GM21737 (cell line): ENCODE data around the gene ZBTB42.

Experiments
- ATAC-seq: cut with Tn5 transposase; IDR thresholded peaks from one replicate; pipeline ENCODE4 v1.9.1; 2021; ENCODE audit warnings: mild to moderate bottlenecking, moderate library complexity; ENCODE audit not compliant: unreplicated experiment

Gene ZBTB42

DNA sequence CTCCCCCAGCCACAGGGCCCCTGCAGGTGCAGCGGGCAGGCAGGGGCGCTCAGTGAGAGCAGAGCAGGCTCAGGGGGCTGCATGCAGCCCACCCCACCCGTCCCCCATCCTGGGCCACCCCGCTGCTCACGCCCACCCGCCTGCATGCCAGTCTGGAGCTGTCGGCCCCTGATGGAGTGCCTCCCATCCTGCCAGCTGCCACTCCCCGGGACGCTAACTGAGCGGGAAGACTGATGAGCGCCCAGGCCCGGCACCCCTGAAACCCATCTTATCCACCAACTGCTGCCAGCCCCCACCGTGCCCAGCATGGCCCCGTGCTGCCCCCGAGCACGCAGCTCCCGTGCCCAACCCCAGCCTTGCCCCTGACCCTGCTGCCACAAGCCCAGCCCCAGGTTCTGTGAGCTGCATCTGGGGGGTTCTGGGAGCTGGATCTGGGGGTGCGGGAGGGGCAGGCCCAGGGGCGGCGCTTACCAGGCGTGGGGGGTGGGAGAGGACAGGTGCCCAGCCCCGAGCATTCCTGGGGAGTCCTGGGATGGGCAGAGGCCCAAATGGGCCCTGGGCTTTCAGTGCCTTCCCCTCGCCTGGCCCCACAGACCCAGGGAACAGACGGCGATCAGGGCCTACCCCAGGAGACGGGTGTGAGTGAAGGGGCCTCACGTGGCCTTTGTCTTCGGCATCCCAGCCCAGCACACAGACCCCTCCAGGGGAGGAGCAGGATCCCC, 18.7 kb upstream of the ZBTB42 start:
- no peak for ATAC-seq

DNA sequence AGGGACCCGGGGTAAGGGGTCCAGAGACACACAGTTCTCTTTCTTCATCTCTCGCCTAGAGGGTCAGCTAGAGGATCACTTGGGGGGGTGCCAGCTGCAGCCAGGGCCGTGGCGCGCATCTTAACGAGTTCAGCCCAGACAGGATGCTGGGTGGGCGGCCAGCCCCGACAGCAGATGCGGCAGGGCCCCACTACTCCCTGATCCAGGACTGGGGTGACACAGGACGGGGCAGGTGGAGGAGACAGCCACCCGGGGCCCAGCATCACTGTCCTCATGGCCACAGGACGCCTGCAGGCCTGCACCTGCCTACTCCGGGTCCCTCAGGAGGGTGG, 18.1 kb upstream of the ZBTB42 start:
- no peak for ATAC-seq

DNA sequence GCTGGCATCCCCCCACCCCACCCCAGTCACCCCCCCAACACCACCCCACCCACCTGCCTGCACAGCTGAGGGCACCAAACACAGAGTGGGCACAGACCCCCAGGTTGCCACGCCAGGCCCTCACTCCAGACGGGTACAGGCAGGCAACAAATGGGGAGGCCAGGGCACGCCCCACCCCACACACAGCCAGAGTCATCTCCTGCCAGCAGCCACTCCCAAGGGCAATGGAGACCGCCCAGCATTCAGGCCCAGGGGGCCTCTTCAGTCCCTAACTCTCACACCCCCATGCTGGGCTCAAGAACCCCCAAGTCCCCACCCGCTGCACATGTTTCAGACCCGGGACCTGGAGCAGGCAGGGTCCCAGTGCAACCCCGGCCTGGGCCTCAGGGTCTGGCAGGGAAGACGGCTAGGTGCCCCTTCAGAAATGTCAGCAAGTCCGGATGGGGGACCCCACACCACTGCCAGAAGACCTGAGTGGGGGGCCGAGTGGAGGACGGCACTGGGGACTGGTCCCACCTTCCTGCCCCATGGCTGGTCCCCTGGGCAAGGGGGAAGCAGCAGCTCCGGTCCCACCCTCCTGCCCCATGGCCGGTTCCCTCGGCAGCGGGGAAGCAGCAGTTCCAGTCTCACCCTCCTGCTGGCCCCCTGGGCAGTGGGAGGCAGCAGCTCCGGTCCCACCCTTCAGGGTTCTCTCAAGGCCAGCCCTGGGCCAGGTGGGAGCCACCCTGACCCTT, 17.2 kb upstream of the ZBTB42 start:
- ATAC-seq, result no peak

DNA sequence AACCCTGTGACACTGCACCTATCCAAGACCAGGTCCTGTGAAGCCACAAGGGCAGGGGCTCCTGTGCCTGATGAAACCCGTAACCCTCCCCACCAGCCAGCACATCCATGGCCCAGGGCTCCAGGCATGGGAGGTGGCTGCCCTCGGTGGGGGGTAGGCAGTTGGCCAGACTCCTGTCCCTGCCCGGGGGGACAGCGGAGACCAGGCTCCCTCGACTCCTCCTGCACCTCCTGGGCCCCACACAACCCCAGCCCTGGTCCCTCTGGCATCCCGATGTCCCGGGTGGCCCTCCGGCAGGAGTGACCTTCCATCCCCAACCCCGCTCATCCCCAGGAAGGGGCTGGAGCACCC, 16.7 kb upstream of the ZBTB42 start:
- no peak for ATAC-seq

DNA sequence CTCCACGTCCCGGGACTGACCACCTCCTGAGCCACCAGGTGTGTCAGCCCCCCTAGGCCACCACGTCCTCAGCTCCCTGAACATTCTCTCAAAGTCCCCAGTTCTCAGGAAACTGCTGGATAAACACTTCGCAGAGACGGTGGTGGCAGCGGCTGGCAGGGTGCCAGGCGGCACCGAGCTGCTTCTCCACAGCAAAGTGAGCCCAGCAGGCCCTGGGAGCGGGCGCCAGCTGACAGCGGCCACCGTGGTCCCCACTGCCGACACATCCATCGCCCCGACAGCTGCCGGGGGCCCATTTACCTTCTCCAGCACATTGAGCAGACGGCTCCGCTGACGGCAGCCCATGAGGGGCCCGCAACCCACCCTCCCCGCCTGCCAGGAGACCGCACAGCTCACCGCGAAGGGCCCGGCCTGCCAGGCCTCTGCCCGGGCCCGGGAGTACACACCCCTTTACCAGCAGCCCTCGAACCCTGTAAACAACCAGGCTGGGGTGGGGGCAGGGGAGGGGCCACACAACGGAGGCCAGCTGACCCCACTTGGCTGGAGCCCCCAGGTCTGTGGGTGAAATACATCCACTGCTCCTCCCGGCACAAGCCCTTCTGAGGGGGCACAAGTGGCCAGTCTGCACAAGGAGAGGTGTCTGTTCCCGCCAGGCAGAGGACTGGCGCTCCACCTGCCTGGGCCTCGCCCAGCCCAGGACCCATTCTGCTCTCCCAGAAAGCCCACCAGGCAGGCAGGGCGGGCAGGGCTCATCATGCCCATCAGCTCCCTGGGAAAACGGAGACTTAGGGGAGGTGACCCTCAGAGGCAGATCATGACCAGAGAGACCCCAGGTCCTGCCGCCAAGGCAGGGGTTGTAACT, 15.8 kb upstream of the ZBTB42 start:
- no peak for ATAC-seq

DNA sequence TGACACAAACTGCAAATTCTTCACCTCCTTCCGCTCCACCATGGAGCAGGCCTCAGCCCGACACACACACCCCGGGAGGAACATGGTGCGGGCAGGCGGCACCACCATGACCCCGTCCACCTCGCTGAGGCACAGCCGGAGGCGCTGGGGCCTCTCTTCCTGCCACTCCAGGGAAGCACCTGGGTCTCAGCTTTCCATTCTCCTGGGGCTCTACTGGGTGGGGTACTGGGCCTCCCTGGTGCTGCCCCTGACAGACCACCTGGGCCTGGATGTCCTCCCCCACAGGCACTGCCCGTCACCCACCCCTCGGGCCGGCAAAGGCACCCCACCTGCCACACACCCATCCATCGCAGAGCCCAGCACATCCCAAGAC, 15.2 kb upstream of the ZBTB42 start:
- no peak for ATAC-seq

DNA sequence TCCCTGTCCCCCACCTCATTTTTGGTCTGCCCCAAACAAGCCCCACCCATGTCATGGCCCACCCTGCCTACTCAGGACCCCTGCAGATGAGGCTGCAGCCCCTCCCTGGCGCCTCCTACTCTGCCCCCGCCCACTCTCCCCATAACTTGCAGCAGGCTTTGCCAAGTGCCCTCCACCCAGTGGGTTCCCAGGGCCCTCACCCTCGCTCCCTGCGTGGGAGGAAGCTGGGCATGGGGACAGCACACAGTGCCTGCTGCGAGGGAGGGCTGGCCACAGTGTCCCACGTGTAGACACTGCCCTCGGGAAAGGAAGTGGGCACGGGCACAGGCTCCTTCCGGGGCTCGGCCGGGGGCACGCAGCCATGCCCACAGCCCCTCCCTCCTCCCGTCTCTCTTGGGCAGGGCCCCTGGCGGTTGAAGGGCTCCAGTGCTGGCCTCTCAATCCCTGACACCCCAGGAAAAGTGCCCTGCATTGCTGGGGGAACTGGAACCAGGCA, 14.8 kb upstream of the ZBTB42 start:
- ATAC-seq, result no peak

DNA sequence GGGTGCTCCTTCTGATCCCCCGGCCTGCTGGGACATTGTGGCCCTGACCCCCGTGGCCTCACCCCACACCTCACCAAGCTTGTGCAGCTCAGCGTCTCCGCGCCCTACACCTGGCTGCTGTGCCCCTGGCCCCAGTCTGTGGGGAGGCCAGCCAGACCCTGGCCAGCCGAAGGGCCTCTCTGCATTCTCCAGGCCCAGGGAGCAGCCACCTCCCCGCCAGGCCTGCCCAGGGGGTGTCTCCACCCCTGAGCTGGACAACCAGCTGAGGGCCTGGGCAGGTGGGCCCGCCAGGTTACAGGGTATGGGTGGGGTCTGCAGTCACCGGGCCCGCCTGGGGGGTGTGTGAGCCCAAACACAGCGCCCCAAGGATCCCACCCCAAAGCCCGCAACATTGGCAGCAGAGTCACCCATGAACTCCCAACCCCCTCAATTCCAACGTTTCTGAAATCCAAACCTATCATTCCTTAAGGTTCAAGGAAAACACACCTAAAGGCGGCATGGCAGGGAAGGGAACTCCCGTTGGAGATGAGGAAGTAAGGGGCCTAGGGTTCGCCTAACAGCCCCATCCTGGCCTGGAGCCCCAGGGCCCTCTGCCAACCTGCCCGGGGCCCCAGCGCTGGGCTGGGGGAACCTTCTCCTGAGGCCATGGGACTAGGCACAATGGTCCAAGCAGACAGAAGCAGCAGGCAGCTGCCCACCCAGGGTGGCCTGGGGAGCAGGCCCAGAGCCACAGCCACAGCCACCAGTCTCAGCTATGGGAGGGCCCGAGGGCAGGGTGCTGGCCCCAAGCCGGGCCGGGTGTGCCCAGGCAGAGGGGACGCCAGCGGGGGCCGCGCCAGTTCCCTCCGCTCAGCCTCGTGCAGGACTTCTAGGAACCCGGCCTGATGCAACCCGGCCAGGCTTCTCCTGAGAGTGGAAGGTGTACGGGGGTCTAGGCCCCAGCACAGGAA, 13.9 kb upstream of the ZBTB42 start:
- no peak for ATAC-seq

DNA sequence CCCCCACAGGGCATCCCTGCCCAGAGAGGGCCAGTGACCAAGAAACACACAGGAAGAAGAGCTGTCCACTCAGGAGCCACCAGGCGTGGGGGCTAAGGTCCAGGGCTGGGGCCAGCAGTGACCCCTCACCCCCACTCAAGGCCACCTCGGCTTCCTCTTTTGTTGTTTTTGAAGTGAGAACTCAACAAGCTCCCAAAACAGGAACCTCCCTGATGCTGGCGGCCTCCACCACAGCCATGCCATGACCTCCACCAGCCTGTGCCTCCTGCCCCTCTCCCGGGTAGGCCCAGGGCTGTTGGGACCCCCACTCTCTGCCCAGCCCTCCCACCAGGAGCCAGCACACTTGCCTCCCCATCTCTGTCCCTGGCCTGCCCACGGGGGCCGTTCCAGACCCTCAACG, 13.2 kb upstream of the ZBTB42 start:
- no peak for ATAC-seq

DNA sequence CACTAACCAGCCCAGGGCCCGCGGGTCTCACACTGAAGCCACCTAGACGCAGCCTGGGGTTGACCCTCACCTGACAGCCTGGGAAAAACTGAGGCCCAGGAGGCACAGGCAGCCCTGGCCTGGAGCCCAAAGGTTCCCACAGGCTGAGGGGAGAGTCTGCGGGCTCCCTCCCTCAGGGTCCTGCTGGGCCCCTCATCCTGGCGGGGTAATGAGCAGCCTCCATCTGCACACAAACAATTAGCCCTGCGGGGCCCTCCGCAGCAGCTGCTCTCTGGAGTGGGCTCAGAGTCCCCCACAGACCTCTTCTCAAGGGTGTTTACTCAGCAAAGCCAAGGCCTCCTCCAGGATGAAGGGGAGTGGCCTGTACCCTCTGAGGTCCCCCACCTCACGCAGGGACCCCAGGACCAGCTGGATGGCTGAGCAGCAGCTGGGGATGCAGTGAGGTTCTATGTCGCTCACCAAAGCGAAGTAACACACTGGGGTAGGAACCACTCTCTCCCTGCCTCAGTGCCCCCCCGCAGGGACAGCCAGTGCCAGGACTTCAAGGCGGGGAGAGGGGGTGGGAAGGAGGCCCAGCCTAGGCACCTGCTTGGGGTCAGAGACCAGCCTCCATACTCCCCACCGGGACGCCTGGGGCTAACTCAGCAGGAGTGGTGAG, 12.6 kb upstream of the ZBTB42 start:
- ATAC-seq, result no peak

DNA sequence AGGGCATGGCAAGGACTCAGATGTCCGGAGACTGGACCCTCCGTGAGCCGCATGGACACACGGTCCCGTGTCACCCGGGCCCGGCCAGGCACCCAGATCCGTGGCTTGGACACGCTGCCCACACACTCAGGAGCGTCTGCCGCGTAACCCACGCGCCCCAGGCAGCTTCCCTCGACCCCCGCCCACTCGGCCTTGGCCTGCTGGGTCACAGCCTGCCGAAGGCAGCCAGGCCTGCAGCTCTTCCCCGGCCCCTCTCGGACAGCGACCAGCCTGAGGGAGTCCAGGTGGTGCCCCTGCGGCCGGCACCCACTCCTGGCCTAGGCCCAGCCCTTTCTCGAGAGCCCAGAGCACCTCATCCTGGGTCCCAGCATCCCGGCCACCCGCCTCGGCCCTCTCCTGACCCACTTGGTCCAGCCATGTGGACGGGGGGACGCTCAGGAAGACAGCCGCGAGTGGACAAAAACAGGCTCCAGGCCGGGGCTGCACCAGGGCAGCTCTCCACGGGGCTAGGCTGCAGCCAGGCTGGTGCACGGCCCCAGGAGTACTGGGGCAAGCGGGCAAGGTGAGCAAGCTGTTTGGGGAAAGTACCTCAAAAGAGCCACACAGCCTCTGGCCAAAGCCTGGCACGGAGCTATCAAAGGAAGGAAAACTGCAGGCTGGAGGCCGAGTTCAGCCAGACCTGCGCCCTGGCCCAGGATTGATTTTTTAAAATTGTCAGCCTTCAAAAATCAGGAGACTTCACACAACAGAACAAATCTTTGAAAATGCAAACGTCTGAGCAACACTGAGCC, 11.8 kb upstream of the ZBTB42 start:
- ATAC-seq, result no peak

DNA sequence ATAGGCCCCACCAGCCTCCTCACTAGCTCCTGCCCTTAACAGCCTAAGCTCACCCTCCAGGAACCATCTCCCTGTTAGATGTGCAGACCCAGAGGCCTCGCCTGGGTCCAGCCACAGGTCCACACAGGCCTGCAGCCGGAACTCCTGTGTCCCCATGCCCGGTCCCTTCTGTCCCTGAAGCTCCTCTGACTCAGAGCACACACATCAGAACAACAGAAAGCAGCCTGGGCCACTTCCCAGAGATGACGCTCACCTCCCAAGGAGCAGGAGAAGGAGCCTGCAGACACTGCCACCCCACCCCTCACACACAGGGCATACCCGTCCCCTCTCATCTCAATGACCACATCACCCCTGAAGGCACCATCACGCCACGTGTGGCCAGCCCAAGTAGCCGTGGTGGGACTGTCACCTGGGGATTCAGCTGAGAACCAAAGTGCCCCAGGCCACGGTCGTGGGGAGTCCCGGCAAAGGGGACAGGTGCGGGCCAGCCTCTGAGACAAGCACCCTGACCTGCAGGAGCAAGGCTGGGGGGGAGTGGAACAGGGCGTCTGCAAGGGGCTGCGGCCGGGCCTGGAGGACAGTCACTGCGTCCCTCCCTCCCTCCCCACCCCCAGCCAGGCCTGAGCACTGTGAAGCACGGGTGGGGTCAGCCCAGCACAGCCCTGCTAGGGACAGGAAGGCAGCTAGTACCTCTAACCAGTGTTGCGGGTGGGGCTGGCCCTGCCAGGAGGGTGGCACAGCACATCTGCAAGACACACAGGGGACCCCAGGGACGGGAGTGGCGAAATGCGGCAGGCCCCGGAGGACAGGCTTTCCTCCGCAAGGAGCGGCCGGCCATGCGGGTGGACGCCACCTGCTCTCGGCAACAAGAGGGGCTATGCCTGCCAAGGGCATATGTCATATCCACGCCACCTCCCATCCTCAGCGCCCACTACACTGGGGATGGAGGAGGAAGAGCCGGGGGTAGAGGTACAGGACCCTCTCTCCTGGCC, 10.9 kb upstream of the ZBTB42 start:
- no peak for ATAC-seq

DNA sequence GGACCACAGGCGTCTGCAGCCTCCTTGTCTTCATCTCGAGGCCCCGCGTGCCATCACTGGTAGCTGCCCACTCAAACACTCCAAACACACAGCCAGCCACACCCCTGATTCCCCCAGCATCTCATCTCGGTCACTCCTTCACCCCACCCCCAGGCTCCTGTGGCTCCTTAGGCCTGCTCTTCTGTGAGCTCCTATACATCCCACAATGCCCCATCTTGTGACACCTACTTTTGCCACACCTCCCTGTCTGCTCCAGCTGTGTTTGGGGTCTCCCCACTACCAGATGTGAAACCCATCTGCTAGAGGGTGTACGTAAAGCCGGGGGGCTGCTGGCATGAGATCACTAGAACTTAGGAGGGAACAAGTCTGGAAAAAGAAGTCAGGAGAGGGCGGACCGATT, 9.5 kb upstream of the ZBTB42 start:
- ATAC-seq, result no peak

DNA sequence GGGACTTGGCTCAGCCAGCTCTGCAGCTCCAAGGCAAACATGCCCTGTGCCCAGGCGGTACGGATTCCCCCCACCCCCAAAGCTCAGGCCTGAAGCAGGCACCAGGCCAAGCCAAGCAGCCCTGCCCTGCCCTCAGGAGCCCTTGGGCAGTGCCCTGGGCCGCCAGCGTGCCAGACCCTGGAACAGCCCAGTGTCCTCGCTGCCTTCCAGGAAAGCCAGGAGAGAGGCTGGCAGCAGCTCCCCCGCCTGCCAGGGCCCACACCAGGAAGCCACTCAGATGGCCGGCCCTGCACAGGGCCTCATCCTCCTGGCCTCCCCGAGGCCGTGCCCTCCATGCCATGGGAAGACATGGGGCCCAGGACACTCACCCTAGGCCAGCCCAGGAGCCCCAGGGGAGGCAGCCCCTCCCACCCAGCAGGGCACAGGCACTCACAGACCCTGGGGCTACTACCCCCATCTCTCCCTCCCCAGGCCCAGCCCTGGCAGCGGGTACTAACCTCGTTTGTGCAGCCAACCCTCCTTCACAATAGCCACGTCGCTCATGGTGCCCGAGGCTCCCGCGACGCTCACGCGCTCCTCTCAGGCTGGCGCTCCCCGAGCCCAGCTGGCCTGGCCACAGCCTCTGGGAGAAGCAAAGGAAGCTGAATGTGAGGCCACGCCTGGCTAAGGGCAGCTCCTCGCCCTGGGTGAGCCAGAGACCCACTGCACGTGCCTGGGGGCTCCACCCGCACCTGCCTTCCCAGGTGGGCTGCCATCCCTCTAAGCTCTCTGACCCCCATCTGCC, 8.6 kb upstream of the ZBTB42 start:
- no peak for ATAC-seq

DNA sequence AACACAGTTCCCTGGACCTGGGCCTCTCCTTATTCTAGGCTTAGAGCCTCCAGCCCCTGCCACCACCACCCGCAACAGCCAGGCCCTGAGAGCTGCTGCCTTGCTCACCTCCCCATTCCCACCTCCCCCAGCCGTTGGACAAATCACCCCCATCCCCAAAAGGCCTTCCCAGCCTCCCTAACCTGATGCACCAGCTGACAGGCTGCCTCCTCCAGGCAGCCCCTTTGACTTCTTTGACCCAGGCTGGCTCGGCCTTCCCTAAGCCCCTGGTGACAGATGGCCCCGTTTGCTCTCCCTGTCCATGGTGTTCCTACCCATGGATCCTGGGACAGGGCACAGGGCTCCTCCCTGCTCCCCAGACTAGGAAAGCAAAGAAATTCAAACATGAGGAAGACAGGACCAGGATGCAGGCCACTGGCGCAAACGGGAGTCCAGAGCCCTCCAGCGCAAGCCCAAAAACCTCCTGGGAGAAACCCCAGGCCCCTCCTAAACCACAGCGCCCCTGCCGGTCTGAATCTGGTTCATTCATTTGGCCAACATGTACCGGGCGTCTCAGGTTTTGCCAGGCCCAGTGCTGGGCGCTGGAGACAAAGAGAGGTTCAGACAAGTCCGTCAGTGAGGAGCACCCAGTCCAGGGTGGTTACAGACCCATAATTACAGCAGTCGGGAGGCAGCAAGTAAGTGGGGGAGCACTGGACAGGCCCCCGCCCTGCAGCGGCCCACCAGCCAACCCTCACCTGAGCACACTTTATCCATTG, 7.8 kb upstream of the ZBTB42 start:
- no peak for ATAC-seq

DNA sequence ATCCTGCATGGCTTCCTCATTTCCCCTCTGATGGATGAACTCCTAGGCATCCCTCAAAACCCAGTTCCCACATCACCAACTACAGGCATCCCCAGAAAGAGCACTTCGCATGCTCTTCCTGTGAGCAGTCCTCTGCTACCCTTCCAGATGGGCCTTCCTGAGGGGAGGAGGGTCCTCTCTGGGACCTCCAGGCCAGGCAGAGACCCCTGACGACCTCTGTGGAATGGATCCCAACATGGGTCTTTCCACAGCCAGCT, 7.3 kb upstream of the ZBTB42 start:
- ATAC-seq, result no peak

DNA sequence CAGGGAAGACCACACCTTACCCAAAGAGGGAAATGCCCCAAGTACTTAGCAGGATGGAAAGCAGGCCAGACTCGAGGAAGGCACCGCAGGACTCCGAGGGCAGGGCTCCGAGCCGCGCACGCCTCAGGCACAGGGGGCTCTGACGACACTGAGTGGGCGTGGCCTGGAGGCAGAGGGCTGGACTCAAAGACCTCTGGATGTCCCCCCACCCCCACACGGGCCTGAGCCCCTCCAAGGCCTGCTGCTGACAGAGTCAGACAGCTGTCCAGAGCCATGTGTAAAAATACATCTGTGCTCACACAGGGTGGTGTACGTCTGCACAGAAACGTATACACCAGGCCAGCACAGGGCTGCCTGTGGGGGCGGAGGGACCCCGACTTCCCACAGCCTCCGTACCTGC, 6.8 kb upstream of the ZBTB42 start:
- no peak for ATAC-seq
